ENCODE data around the gene DGKI. TPM values are rescaled to one million over a fixed set of nuclear protein-coding genes. Genes with fewer than 3 reads are reported as not detected.

Gene DGKI
- polyA plus RNA-seq, 3 donors from 2014 or later, result not detected

DNA sequence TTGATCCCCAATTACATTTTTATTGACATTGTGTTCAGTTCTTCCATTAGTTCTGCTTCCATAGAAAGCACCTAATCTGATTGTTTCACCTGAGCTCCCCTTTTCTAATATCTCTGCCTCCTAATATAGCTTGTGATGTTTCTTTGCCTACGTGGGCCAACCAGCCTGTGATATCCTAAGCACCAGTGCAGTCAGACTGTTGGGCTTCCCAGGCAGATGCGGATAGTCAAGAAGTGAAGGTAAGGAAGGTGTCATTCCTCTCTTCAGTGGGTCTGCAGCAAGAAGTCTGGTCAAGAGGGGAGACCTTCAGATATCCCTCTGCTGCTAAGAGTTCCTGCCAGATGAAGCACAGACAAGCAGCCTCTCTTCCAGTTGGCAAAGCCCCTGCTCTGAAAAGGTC is 16.2 kb upstream of the DGKI start:
- no peaks in the 10 kb centered on the region for H3K27me3 Mint-ChIP-seq (ENCODE audit: low read depth in 3 of 3)
- DNase-seq, result no peak
- no peak overlapping the region for H3K4me3 Mint-ChIP-seq
- H3K9me3 Mint-ChIP-seq, result no peaks in the 10 kb centered on the region
- peaks cover 35 to 59% (median 39%) of the 10 kb centered on the region in 3 donors for H3K36me3 Mint-ChIP-seq
- H3K27ac Mint-ChIP-seq, result peak overlapping the region in 3 of 6 donors; percentile 0 to 33 (median 33)
- H3K4me1 Mint-ChIP-seq, result no peaks in the 10 kb centered on the region

DNA sequence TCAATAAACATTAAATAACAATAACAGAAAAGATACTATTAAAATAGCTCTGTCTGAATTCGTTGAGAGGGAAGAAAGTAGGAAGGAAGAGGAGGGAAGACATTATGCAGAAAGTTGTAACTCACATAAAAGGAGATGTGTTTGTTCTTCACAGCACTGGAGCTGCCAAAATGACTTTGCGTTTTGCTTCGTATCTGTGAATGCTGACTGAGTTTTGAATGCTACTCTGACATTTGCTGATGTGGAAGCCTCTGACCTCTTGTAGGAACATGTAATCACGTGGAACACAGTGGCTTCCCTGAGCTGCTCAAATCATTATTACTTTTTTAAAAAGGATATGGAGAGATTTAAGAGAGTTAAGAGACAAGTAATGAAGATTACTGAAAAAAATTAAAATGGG is 15.6 kb upstream of the DGKI start:
- H3K4me1 Mint-ChIP-seq, result no peaks in the 10 kb centered on the region
- no peak for DNase-seq
- no peaks in the 10 kb centered on the region for H3K27me3 Mint-ChIP-seq (ENCODE audit: low read depth in 3 of 3)
- no peaks in the 10 kb centered on the region for H3K9me3 Mint-ChIP-seq
- peaks cover 29 to 53% (median 33%) of the 10 kb centered on the region in 3 donors for H3K36me3 Mint-ChIP-seq
- H3K4me3 Mint-ChIP-seq, result no peak overlapping the region
- H3K27ac Mint-ChIP-seq, result no peak overlapping the region

DNA sequence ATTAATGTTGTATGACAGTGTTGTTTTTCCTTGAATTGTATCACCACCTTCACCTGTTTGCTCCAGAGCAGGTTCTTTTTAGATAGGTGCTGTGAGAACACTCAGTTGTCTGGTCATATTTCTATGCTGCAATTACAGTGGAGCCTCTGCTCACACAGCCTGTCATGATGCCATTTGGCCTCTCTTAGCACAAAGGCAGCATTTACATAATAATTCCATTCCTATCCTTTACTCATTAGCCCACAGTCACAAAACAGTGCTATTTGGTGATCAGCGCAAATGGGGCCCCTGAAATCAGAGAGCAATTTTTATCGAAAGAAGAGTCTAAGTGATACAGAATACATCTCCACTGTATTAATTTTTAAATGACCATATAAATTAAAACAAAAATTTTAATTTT is 13.8 kb upstream of the DGKI start:
- H3K27ac Mint-ChIP-seq, result no peak overlapping the region
- H3K9me3 Mint-ChIP-seq, result no peaks in the 10 kb centered on the region
- H3K36me3 Mint-ChIP-seq, result peaks cover 20 to 47% (median 20%) of the 10 kb centered on the region in 3 donors
- no peak for DNase-seq
- H3K4me1 Mint-ChIP-seq, result no peaks in the 10 kb centered on the region
- H3K27me3 Mint-ChIP-seq (ENCODE audit: low read depth in 3 of 3), result no peaks in the 10 kb centered on the region
- no peak overlapping the region for H3K4me3 Mint-ChIP-seq

DNA sequence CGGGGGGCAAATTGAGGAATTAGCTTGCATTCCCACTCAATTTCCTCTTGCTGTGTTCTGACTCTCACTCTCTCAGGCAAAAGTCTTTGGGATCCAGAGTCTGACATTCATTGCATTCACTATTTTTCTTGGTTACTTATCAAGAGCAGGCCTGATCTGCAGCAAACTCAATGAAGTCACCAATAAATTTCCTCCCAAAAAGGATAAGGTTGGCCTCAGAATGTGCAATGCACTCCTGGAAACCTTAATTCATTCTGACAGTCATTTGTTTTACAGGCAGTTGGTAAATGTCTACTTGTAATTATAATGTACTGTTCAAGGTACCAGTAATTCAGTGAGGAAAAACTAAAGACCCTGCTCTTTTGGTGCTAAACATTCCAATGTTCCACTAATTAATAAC is 6.3 kb upstream of the DGKI start:
- Mint-ChIP-seq H3K27me3 (ENCODE audit: low read depth in 3 of 3) (peaks cover 4 to 9% (median 4%) of the 10 kb centered on the region in 3 donors), H3K27ac (no peak overlapping the region), H3K4me3 (no peak overlapping the region), H3K4me1 (peaks cover under 1 to 1% of the 10 kb centered on the region in 2 donors), H3K36me3 (peaks cover 8 to 20% (median 20%) of the 10 kb centered on the region in 3 donors), H3K9me3 (no peaks in the 10 kb centered on the region)
- no peak for DNase-seq

DNA sequence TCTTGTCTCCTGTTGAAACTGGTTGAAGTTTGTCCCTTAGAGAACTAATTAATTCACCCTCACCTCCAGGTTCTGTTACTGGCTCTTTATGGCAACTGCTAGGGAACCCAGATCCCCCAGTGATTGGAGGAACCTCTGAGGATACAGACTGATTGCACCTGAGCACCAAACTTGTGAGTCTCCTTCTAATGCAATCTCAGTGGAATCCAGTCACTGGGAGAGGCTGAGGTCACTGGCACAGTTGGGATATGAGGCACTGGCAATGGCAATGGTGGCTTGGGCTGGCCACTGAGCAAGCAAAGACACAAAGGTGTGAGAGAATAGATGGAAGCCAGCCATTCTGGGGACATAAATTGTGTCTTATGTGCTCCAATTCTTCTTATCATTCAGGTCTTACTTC is 5.3 kb upstream of the DGKI start:
- Mint-ChIP-seq H3K4me3 (no peak overlapping the region), H3K27me3 (ENCODE audit: low read depth in 3 of 3) (peaks cover 5 to 14% (median 12%) of the 10 kb centered on the region in 3 donors), H3K36me3 (peaks cover 8 to 18% (median 18%) of the 10 kb centered on the region in 3 donors), H3K4me1 (peaks cover 5 to 7% of the 10 kb centered on the region in 2 donors), H3K9me3 (no peaks in the 10 kb centered on the region), H3K27ac (no peak overlapping the region)
- DNase-seq, result no peak

DNA sequence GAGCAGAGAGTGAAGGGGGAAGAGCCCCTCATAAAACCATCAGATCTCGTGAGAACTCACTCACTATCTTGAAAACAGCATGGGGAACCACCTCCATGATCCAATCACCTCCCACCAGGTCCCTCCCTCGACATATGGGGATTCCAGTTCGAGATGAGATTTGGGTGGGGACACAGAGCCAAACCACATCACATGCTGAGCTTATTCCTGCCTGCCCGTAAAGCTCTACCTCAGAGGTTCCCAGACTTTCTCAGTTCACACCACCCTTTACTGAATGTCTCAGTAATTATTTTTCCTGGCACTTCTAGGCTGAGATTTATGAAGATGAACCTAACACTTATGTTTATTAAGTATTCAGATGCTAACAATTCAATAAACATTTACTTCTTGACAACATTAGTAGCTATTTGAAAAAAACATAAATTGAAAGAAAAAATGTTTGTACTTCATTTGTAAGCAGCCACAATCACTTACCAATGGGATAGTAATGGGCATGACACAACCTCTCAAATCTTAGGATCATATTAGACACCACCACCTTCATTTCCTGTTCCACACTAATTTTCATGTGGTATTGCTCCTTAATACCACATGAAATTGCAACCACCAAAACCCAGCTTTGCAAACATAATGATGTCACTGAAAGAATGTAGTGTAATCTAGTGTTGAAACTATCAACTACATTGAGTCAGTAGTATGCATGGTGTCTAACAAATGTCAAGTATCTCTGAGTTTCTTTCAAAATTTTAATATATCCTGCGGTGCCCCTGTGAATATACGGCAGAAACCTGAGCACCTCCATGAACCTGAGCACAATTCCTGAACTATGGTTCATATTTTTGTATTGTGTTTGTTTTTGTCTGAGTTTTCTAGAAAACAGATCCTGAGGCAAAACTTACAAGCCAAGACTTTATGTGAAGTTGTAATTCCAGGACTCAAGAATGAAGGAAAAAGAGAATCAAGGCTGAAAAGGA is 4.5 kb upstream of the DGKI start:
- H3K27ac Mint-ChIP-seq, result no peak overlapping the region
- no peaks in the 10 kb centered on the region for H3K9me3 Mint-ChIP-seq
- H3K27me3 Mint-ChIP-seq (ENCODE audit: low read depth in 3 of 3), result peaks cover 5 to 14% (median 12%) of the 10 kb centered on the region in 3 donors
- H3K36me3 Mint-ChIP-seq, result peaks cover 6 to 17% (median 16%) of the 10 kb centered on the region in 3 donors
- no peak overlapping the region for H3K4me3 Mint-ChIP-seq
- DNase-seq, result peak in 1 of 3 donors; percentile 17
- H3K4me1 Mint-ChIP-seq, result peaks cover 5 to 7% of the 10 kb centered on the region in 2 donors

DNA sequence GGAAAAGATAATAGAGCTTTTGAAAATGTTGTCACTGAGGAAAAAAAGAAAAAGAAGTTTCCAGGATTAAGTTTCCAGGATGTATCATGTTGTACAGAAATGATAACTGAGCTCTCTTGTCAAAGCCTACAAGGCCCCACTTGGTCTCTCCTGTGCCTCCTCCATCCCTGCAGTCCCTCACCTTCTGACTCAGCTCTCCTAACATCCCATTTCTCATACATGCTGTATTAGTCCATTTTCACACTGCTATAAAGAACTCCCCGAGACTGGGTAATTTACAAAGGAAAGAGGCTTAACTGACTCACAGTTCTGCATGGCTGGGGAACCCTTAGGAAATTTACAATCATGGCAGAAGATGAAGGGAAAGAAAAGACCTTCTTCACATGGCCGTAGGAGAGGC is 3.8 kb upstream of the DGKI start:
- Mint-ChIP-seq H3K4me3 (no peak overlapping the region), H3K27ac (no peak overlapping the region), H3K4me1 (peaks cover 8 to 12% of the 10 kb centered on the region in 2 donors), H3K9me3 (no peaks in the 10 kb centered on the region), H3K27me3 (ENCODE audit: low read depth in 3 of 3) (peaks cover 7 to 20% (median 14%) of the 10 kb centered on the region in 3 donors), H3K36me3 (peaks cover 5 to 13% (median 9%) of the 10 kb centered on the region in 3 donors)
- DNase-seq, result no peak

DNA sequence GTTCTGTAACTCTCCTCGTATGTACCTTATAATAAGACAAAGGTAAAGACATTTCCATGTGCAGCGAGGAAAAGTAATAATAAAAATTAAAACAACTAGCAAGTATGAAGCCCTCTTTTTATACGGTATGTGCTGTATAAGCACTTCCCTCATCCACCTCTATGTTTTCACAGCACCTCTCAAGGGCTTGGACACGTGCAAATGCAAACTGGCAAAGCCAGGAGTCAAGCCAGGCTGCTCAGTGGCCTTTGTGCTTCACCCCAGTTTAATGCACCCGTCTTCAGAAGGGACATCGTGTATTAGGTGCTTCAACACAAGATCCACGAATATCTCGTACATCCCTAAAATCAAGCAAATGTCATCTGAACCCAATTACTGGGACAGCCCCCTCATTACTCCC is 1.3 kb upstream of the DGKI start:
- Mint-ChIP-seq H3K9me3 (no peaks in the 10 kb centered on the region), H3K4me1 (peaks cover 8 to 12% of the 10 kb centered on the region in 2 donors), H3K36me3 (peaks cover 0 to 8% (median 8%) of the 10 kb centered on the region in 3 donors), H3K4me3 (peak overlapping the region in 4 of 5 donors; percentile 21 to 48 (median 42)), H3K27me3 (ENCODE audit: low read depth in 3 of 3) (peaks cover 15 to 33% (median 19%) of the 10 kb centered on the region in 3 donors), H3K27ac (no peak overlapping the region)
- no peak for DNase-seq

DNA sequence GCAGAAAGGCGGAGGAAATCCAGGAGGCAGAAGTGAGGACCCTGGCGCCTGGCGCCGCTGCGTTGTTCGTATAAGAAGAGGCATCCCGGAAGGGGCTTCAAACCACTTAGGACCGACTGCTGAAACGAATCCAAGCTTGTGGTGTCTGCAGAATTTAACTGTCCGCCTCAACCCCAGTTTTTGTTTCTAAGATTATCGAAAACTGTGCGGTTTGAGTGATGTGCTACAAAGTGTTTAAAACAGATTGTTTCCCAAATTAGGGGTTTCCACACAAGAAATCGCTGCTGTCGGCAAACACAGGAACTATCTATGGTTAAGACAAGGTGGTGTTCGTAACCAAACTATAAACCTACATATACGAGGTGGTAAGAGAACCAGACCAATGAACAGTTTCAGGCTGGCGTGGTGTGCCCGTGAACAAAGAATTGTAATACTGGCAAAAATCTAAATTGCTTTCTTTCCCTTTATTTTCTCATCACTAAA is 835 bp upstream of the DGKI start:
- H3K27ac Mint-ChIP-seq, result no peak overlapping the region
- peaks cover 8 to 12% of the 10 kb centered on the region in 2 donors for H3K4me1 Mint-ChIP-seq

DNA sequence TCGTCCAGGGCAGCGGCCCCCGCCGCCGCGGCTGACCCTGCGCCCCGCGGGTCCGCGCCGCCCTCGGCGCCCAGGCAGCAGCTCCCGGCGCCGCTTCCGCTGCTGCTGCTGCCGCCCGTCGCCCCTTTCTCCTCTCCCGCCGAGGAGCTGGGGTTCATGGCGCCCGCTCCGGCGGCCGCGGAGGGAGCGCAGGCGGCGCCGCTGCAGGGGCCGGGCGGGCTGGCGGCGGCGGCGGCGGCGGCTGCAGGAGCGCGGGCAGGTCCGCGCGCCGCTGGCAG is 286 bp downstream of the DGKI start:
- H3K9me3 Mint-ChIP-seq, result no peaks in the 10 kb centered on the region
- H3K27me3 Mint-ChIP-seq (ENCODE audit: low read depth in 3 of 3), result peaks cover 18 to 47% (median 20%) of the 10 kb centered on the region in 3 donors
- H3K27ac Mint-ChIP-seq, result no peak overlapping the region
- H3K4me1 Mint-ChIP-seq, result peaks cover 8 to 12% of the 10 kb centered on the region in 2 donors
- H3K4me3 Mint-ChIP-seq, result no peak overlapping the region
- H3K36me3 Mint-ChIP-seq, result peaks cover 0 to 5% (median 5%) of the 10 kb centered on the region in 3 donors
- DNase-seq, result peak in 2 of 3 donors; percentile 6 to 17

More for the DNA sequence above, 835 bp upstream of the DGKI start:
- H3K36me3 Mint-ChIP-seq, result peaks cover 0 to 8% (median 8%) of the 10 kb centered on the region in 3 donors
- peak in 1 of 3 donors; percentile 2 for DNase-seq
- peak overlapping the region; percentile 21 to 48 (median 40) for H3K4me3 Mint-ChIP-seq
- no peaks in the 10 kb centered on the region for H3K9me3 Mint-ChIP-seq
- H3K27me3 Mint-ChIP-seq (ENCODE audit: low read depth in 3 of 3), result peaks cover 18 to 35% (median 19%) of the 10 kb centered on the region in 3 donors

DNA sequence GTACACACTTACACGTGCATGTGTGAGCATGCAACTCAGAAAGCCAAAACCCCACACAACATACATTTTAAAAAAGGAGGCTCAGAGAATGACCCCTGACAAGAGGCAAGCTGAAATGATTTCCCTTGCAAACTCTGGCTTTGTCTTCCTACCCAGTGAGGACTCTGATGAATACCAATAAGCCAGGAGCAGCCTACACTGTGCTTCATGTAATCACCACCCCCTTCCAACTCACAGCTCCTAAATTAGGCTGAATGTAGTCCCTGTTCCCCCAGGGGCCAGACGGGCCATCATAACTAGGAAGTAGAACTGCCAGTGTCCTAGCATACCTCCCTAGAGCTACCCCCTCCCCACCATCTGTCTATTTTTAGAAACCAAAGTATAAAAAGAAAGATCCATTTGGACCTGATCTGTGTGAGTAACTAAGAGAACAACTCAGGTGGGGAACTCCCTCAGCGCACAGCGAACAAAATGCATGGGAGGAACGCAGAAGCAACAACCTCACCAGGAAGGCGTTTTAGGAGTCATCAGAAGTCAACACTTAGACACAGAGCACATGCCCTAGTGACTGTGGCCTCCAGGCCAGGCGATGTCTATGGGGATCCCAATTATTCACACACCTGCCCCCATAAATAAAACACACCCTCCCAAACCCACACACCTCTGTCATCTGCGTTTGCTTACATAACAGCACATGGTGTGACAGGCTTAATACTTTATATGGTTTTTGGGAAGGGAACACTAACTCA is 1.9 kb downstream of the DGKI start:
- Mint-ChIP-seq H3K4me1 (peaks cover 8 to 12% of the 10 kb centered on the region in 2 donors), H3K27ac (no peak overlapping the region), H3K27me3 (ENCODE audit: low read depth in 3 of 3) (peaks cover 18 to 51% (median 25%) of the 10 kb centered on the region in 3 donors), H3K4me3 (peak overlapping the region in 2 of 5 donors; percentile 19 to 27), H3K9me3 (no peaks in the 10 kb centered on the region), H3K36me3 (peaks cover 0 to 3% (median 0%) of the 10 kb centered on the region in 3 donors)
- DNase-seq, result no peak

DNA sequence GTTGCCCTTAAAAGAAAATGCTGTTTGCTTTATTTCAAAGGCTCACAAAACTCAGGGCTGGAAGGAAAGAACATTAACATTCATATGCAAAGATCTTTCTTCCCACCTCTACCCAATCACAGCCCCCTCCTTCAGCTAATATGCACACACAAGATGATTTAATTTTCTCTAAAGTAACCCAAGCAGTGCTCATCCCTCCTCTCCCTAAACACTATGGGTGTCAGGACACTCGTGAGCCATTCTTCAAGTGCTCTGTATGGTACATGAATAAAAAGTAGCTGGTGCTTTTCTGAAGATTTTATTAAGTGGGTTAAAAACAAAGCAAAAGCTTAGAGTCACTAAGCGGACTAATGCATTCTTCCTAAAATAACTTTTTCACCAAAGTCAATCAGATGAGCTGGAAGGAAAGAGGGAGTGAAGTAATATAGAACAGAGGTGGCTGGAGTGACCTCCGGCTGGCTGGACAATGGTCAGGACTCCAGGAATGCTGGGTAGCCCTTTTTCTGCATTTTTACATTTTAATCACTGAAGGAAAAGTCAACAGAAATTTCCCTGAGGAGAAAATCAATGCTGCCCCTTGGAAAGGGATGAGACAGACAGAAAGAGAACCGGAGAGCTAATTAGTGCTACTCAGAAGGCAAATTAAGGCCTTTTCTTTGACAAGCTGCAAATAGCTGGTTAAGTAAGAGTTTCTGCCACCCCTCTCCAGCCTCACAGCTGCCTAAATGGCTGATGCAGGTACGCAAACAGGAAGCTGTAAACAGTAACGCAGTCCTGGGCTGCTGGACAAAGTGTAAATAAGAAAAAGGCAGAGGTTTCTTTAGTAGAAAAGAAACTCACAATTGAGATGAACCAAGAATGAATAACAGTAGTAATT is 6.6 kb downstream of the DGKI start:
- H3K9me3 Mint-ChIP-seq, result peaks cover 0 to 2% (median 0%) of the 10 kb centered on the region in 6 donors
- H3K27me3 Mint-ChIP-seq (ENCODE audit: low read depth in 3 of 3), result peaks cover 14 to 33% (median 16%) of the 10 kb centered on the region in 3 donors
- no peak overlapping the region for H3K4me3 Mint-ChIP-seq
- no peak for DNase-seq
- no peaks in the 10 kb centered on the region for H3K36me3 Mint-ChIP-seq
- H3K4me1 Mint-ChIP-seq, result no peaks in the 10 kb centered on the region
- no peak overlapping the region for H3K27ac Mint-ChIP-seq

DNA sequence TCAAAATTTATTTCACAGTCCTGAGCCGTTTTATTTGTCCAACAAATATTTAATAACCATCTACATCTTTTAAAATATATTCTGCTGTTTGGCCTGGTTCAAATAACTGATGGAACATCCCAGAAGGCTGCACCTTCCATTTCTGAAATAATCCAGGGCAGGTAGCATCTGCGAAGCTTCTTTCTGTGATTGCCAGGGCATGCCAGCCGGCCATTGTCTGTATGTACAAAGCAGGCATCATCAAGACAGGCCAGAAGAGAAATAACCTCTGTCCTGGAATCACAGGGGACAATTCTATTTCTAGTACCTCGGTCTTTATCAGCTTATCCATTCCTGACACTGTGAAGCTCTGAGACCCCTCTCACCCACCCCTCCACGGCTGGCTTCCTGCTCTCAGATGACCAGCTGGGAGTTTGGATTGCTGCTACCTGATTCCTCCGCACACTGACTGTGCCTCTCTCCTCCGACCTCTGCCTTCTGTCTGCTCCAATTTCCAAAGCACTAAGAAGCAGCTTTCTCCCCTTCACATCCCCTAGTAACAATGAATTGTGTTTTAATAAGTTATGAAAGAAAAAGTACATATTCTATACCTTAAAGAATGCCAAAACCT is 8.0 kb downstream of the DGKI start:
- Mint-ChIP-seq H3K9me3 (peaks cover 0 to 2% (median 0%) of the 10 kb centered on the region in 6 donors), H3K27ac (no peak overlapping the region), H3K36me3 (no peaks in the 10 kb centered on the region), H3K27me3 (ENCODE audit: low read depth in 3 of 3) (peaks cover 8 to 26% (median 14%) of the 10 kb centered on the region in 3 donors), H3K4me1 (no peaks in the 10 kb centered on the region), H3K4me3 (no peak overlapping the region)
- no peak for DNase-seq

Data from immature natural killer cell (primary cell).